ENCODE results near the gene EDEM3.
A peak's percentile ranks its signal among the peaks of the same experiment; 100 is the strongest.

The EDEM3 gene, protein sequence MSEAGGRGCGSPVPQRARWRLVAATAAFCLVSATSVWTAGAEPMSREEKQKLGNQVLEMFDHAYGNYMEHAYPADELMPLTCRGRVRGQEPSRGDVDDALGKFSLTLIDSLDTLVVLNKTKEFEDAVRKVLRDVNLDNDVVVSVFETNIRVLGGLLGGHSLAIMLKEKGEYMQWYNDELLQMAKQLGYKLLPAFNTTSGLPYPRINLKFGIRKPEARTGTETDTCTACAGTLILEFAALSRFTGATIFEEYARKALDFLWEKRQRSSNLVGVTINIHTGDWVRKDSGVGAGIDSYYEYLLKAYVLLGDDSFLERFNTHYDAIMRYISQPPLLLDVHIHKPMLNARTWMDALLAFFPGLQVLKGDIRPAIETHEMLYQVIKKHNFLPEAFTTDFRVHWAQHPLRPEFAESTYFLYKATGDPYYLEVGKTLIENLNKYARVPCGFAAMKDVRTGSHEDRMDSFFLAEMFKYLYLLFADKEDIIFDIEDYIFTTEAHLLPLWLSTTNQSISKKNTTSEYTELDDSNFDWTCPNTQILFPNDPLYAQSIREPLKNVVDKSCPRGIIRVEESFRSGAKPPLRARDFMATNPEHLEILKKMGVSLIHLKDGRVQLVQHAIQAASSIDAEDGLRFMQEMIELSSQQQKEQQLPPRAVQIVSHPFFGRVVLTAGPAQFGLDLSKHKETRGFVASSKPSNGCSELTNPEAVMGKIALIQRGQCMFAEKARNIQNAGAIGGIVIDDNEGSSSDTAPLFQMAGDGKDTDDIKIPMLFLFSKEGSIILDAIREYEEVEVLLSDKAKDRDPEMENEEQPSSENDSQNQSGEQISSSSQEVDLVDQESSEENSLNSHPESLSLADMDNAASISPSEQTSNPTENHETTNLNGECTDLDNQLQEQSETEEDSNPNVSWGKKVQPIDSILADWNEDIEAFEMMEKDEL

DNA sequence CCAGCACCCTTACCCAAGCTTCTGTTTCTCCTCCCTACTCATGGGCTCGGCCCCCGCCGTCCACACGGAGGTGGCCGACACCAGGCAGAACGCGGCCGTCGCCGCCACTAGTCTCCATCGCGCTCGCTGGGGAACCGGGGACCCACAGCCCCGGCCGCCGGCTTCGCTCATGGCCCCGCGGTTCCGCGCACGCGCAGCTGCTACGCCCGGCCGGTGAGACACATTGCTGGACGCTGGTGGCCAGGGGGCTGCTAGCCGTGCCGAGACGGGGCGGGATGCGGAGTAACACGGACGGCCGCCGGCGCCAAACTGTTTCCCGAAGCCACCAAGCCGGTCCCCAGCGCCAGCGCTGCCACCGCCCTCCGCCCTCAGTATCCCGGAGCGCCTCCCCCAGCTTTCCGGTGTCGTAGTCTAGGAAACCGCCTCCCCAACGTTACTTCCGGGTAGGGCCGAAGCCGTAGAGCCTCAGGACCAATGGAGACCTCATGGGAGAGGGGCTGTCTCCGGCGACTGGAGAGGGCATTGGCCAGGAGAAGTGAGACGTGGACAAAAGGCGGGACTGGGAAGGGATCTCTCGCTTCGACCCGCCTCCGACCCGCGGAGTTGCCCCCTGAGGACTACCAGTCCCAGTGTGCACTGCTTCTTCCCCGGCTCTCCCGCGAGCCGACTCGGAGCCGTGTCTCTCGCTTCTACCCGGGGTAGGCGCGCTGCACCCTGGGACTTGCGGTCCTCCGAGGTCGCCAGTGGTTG, at the start of gene EDEM3:
Gene EDEM3 (minus strand): TSS at position 383 of the 750 bp plus-strand sequence. CDS start 212 bp downstream, at position 171.
- TF ChIP-seq, protein P1, sequence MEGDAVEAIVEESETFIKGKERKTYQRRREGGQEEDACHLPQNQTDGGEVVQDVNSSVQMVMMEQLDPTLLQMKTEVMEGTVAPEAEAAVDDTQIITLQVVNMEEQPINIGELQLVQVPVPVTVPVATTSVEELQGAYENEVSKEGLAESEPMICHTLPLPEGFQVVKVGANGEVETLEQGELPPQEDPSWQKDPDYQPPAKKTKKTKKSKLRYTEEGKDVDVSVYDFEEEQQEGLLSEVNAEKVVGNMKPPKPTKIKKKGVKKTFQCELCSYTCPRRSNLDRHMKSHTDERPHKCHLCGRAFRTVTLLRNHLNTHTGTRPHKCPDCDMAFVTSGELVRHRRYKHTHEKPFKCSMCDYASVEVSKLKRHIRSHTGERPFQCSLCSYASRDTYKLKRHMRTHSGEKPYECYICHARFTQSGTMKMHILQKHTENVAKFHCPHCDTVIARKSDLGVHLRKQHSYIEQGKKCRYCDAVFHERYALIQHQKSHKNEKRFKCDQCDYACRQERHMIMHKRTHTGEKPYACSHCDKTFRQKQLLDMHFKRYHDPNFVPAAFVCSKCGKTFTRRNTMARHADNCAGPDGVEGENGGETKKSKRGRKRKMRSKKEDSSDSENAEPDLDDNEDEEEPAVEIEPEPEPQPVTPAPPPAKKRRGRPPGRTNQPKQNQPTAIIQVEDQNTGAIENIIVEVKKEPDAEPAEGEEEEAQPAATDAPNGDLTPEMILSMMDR (IDR thresholded peaks at IDR 0.05; ENCODE audit: extremely low read depth, missing control alignments) = no peak
- peak; percentile 96 for DNase-seq (ENCODE audit: low spot score)

DNA sequence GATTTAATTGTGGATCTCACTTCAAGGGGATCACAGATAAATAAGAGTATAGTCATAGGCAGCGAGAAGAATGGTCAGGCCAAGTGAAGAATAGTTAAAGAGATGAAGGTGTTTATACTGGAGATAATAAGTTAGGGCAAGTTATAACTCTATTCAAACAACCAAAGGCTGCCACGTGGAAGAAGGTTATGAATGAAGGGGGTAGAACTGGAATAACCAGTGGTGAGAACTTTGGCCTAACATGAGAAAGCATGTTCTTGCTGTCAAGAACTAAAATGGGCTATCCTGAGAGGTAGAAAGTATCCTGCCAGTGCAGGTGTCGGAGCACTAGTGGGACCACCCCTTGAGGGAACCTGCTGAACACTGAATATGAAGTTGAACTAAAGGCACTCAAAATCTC, 49.6 kb upstream of the EDEM3 start:
- TF ChIP-seq, protein P1 (IDR thresholded peaks at IDR 0.05; ENCODE audit: extremely low read depth, missing control alignments) = no peak
- DNase-seq (ENCODE audit: low spot score) = no peak

DNA sequence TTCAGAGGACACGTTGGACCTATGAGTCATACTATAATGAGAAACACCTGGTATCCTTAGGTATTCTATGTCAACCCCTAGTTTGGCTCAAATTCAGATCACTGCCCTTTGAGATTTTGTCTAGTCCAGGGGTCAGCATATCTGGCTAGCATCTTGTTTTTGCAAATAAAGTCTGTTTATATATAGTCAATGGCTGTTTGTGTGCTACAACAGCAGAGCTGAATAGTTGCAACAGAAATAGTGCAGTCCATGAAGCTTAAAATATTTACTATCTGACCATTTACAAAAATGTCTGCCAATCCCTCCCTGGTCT, 48.5 kb upstream of the EDEM3 start:
- no peak for DNase-seq (ENCODE audit: low spot score)
- TF ChIP-seq, protein P1 (IDR thresholded peaks at IDR 0.05; ENCODE audit: extremely low read depth, missing control alignments) = no peak

DNA sequence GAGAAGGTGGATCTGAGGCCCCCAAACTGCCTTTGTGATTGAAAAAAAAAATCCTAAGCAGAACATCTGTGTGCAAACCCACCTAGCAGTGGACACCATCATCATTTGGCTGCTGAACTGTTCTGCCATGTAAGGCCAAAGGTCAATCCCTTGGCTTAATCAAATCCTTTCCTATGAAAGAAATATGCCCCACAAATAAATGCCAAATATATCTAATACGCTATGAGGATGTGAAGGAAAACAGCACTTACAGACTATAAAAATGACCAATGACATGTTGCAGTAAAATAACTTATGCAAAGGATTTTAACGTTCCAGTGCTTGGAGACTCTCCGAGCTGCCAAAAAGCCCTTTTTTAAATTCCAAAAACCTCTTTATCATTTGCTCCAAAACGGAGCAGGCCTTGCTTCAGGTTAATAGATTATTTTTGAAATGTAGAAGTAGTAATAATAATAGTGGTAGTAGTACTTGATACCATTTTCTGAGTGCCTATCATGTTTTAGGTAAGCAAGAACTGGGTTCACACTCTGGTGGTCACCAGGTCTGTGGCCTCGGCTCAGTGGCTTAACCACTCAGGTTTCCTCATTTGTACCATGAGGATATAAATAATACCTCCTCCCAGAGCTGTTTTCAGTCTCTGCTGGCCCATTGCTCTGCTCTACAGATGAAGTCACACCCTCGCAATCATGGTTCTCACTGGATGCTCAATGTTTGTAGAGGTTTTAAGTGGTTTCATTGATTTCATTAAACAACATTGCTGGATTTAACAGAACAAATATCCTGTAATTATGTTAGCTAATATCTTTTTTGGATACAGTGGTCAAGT, 47.9 kb upstream of the EDEM3 start:
- DNase-seq (ENCODE audit: low spot score) = no peak
- TF ChIP-seq, protein P1 (IDR thresholded peaks at IDR 0.05; ENCODE audit: extremely low read depth, missing control alignments) = no peak

DNA sequence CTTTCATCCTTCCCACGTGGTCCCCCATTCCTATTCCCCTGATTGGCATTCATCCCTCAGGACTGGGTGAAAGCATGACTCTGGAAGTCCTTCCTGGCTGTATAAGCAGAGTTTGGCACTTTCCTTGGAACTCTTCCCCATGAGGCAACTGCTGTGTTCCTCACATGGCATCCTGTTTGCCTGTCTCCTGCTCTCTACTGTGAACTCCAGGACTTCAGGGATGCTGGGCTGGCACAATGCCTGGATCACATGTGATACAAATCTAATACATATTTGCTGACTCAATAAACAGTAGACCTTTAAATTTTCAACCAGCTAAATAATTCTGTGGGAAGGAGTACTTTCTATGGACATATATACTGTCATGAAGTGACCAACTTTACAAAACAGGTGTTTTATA, 46.8 kb upstream of the EDEM3 start:
- DNase-seq (ENCODE audit: low spot score) = no peak
- TF ChIP-seq, protein P1 (IDR thresholded peaks at IDR 0.05; ENCODE audit: extremely low read depth, missing control alignments) = no peak

DNA sequence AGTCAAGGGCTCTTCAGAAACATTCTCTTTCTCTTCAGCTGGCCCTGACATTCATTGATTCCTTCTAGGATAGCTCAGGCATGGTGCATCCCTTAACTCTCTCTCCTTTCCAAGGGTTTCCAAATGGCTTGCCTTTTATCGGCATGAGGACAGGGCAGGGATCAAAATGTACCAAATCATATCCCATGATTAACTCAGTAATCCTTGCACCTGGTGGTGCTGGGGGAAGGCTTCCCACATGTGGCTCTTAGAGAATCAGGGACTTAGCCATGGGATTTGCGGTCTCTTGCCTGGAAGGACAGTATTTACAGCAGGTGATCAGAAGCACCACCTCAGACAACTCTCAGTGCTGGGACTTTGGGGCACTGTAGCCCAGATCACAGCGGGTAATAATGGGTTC, 46.2 kb upstream of the EDEM3 start:
- DNase-seq (ENCODE audit: low spot score) = no peak
- TF ChIP-seq, protein P1 (IDR thresholded peaks at IDR 0.05; ENCODE audit: extremely low read depth, missing control alignments) = no peak
